CD4-positive, alpha-beta T cell treated with Interleukin-1 beta for 1 hour (primary cell): Measurements from ENCODE around the gene COL4A4.
A peak's percentile ranks its signal among the peaks of the same experiment; 100 is the strongest.

Experiments used
- DNase-seq, 2 donors: peaks; one replicate each; pipeline ENCODE4 v3.0.0-alpha.2; 2020 to 2022

Gene COL4A4

GRCh38 chr2:227029426-227030105 lies 134.4 kb downstream of the COL4A4 start:
- DNase-seq = no peak

- DNase-seq = no peak
Measured at GRCh38 chr2:227025510-227025909, 138.5 kb downstream of the COL4A4 start.

- no peak for DNase-seq
Measured at GRCh38 chr2:227022608-227023007, 141.4 kb downstream of the COL4A4 start.

- DNase-seq = no peak
Measured at GRCh38 chr2:227020416-227020815, 143.6 kb downstream of the COL4A4 start.

- DNase-seq = no peak
Measured at GRCh38 chr2:227016894-227017293, 147.1 kb downstream of the COL4A4 start.

- no peak for DNase-seq
Measured at GRCh38 chr2:227013881-227014280, 150.1 kb downstream of the COL4A4 start.

- DNase-seq = no peak
Measured at GRCh38 chr2:227013330-227013729, 150.7 kb downstream of the COL4A4 start.

GRCh38 chr2:227010433-227010832 lies 153.6 kb downstream of the COL4A4 start:
- no peak for DNase-seq

- DNase-seq = no peak
Measured at GRCh38 chr2:227007940-227008339, 156.1 kb downstream of the COL4A4 start.

GRCh38 chr2:227007148-227007547 lies 156.9 kb downstream of the COL4A4 start:
- no peak for DNase-seq

- no peak for DNase-seq
Measured at GRCh38 chr2:227006189-227006897, 157.7 kb downstream of the COL4A4 start.

GRCh38 chr2:227004482-227004881 lies 159.5 kb downstream of the COL4A4 start:
- DNase-seq = no peak

- DNase-seq = no peak
Measured at GRCh38 chr2:227000123-227000522, 163.9 kb downstream of the COL4A4 start.

GRCh38 chr2:226999661-227000060 lies 164.3 kb downstream of the COL4A4 start:
- DNase-seq = no peak

- DNase-seq = no peak
Measured at GRCh38 chr2:226995625-226996041, 168.4 kb downstream of the COL4A4 start.

GRCh38 chr2:226994775-226995174 lies 169.2 kb downstream of the COL4A4 start:
- no peak for DNase-seq

GRCh38 chr2:226993171-226993570 lies 170.8 kb downstream of the COL4A4 start:
- no peak for DNase-seq

GRCh38 chr2:226991663-226992062 lies 172.3 kb downstream of the COL4A4 start:
- DNase-seq = no peak

GRCh38 chr2:226985583-226985946 lies 178.4 kb downstream of the COL4A4 start:
- no peak for DNase-seq

- peak; percentile 18 to 24 for DNase-seq
Measured at GRCh38 chr2:226984750-226985582, 179.0 kb downstream of the COL4A4 start.

- DNase-seq = no peak
Measured at GRCh38 chr2:226983895-226984749, 179.9 kb downstream of the COL4A4 start.

GRCh38 chr2:226981791-226982326 lies 182.1 kb downstream of the COL4A4 start:
- no peak for DNase-seq
